SKM-1 (cell line): ENCODE data around the gene MAFG.
"Not testable (repeated sequence)": the region's sequence is repeated elsewhere in the genome, so short reads cannot be mapped to it uniquely, and the experiment has no call there.

Experiments used
- DNase-seq: peaks from one replicate; lab custom pipeline; 2025; ENCODE audit not compliant: unreplicated experiment; lab: John Stamatoyannopoulos, UW

MAFG gene

GRCh38 chr17:81923302-81924260 is 4.0 kb downstream of the MAFG start:
- DNase-seq, result peak; percentile 86

DNA sequence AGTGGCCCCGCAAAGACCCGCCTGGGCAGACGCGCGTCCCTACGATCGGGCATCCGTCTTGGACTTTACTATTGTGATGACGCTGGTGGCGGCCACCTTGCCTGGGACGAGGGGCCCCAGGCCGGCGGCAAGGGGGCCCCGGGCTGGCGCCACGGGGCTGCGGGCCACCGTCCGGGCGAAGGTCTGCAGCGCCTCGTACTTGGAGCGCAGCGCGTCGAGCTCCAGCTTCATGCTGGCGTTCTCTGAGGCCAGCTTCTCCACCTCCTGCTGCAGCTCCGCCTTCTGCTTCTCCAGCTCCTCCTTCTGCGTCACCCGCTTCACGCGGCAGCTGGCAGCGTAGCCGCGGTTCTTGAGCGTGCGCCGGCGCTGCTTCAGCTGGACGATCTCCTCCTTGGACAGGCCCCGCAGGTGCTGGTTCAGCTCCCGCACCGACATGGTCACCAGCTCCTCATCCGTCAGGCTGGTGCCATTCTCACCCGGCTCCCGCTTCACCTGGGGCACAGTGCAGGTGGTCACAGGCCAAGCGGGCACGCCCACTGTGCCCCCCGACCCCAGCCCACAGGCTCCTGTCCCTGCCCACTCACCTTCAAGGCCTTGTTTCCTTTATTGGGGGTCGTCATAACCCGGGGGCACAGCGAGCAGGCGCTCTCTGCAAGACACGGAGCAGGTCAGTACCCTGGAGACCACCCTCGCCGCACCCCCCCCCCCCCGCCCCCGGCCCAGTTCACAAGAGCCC is 4.8 kb downstream of the MAFG start:
- DNase-seq, result no peak

GRCh38 chr17:81921996-81922565 is 5.5 kb downstream of the MAFG start:
- DNase-seq, result no peak

DNA sequence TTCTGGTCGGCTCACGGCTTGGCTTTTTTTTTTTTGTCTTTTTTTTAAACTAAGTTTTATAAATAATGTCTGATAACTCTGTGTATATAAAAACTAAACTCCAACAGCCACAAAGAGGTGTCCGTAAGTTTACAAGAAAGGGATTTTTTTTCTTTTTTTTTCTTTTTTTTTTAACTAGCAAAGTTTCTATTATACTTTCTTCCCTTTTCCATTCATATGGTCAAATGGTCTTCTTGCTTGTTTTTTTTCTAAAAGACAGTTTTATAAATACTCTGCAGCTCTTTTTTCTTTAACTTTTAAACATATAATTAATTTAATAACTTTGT is 6.0 kb downstream of the MAFG start:
- no peak for DNase-seq

GRCh38 chr17:81920612-81921536 is 6.7 kb downstream of the MAFG start:
- no peak for DNase-seq

DNA sequence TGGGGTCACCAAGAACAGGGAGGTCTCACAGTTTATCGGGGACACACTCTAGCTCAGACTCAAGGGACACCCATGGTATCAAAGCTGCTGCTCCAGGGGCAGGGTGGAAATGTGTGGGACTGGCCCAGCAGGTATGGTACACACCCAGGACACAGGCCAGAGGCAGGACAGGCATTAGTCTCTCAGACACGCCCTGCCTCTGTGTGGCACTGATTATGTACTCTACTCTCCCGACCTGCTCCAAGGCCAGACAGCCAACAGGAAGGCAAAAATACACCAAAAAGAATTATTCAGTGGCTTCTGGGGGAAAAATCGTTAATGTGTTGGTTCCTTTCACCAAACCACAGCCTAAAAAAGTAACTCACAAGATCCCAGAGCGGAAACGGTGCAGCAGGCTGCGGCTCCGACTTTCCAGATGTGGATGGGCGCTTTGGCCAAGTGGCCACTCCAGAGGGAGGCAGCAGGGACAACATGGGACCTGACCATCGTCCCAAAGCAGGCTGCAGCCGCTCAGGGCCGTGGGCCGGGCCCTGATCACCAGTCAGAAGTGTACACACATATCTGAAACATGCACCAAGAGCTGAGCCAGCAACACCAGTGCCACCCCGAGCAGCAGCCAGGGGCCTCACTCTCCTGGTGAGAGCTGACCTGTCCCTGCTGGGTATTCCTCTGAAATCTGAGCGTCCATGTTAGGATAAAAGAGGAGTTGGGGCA is 8.5 kb downstream of the MAFG start:
- DNase-seq, result no peak

GRCh38 chr17:81918333-81918669 is 9.2 kb downstream of the MAFG start:
- not testable (repeated sequence) for DNase-seq

- peak; percentile 55 for DNase-seq
Measured at GRCh38 chr17:81917565-81918332, 9.8 kb downstream of the MAFG start, which contains the start of gene SIRT7. Gene SIRT7 (minus strand): TSS chr17:81918176. CDS start chr17:81918131, 45 bp downstream.

GRCh38 chr17:81916234-81917001 is 11.1 kb downstream of the MAFG start:
- DNase-seq, result no peak

DNA sequence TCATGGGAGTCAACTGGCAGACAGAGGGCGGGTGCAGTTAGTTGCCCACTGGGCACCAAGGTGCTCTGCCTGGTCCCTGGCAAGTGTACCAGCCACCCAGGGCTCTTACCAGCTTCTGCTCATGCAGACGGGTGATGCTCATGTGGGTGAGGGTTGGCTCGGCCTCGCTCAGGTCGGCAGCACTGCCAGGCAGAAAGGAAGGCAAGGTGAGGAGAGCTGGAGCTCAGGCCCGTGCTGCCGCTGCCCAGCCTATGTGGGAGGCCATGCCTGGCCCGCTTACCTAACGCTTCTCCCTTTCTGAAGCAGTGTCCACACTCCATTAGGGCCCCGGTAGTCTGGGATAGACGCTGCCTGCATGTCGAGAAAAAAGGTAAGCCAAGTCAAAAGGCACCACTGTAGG is 12.2 kb downstream of the MAFG start:
- no peak for DNase-seq

GRCh38 chr17:81914103-81914850 is 13.3 kb downstream of the MAFG start:
- no peak for DNase-seq

DNA sequence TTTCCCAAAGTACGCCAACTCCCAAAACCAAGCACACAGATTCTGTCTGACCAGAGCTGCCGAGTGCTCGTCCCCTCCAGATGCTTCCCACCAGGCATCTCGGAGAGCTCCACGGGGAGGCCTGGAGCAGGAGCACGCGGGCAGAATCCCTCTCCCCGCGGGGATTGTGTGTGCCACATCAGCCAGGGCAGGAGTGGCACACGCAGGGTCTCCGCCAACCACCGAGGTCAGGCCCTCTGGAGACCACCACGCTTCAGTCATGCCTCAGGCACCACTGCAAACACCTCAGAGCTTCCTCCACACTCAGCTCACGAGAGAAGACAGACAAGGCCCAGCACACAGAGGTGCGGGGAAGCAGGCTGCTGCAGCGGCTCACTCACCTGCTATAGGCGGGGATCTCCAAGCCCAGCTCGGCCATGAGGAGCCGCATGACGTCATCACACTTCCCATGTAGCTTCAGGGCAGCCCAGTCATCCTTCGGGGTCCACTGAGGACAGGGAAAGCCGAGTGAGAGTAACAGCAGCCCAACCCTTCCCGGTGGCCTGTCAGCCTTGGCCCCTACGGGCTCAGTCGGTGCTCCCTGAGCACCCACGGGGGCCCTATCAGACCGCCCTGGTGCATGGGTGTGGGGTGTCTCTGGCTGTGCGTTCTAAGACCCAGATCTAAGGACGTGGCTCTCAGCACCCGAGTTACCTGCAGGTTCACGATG is 14.0 kb downstream of the MAFG start:
- no peak for DNase-seq

DNA sequence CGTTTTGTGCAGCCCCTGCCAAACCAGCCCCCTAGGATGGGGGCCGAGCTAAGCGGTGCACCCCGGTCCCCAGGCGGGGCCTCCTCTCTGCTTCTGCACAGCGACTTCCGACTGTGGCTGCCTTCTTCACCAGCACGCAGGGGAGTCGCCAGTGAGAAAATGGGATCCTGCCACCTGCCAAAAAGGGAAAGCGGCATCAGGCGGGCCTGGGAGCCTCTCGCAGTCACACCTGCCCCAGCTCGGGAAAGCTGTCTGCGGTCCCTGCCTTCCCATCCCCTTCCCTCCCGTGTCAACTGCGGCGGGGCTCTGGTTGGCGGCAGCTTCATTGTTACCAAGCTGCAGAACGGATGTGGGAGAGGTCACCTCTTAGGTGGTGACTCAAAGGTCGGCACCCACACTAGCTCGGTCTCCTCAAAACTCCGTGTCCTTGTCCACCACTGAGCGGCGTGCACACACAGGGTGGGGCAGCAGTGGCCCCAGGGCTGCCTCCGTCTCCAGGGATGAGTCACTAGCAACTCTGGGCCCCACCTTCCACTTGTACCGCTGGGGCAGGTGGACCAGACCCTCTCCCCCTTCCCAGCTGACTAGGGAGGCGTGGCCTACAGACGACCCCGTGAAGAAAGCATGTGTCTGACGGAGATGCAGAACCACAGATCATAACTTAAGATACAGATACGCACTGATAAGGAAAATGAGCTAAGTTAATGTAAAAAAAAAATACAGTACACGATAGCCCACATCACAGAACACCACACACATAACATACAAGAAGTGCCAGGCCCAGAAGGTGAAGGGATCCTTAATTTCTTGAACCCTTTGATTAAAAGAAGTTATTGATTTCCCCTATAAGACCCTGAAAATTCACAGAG is 14.9 kb downstream of the MAFG start:
- DNase-seq, result no peak

DNA sequence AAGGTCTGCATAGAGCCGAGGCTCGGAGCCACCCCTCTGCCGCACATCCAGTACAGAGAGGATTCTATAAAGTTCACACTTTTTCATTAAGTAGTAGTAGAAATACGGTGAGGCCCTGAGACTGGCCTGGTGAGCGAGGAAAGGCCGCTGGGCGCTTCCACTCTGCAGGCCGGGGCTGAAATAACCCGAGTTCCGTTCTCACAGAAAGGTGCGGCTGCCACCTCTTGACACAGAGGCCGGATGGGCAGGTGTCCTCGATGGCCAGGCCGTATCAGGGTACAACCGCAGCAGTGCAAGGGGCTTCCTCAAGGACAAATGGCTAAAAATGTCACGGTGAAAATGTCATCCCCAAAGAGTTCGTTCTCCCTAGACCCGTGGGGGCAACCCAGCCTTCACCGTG is 15.6 kb downstream of the MAFG start:
- no peak for DNase-seq

DNA sequence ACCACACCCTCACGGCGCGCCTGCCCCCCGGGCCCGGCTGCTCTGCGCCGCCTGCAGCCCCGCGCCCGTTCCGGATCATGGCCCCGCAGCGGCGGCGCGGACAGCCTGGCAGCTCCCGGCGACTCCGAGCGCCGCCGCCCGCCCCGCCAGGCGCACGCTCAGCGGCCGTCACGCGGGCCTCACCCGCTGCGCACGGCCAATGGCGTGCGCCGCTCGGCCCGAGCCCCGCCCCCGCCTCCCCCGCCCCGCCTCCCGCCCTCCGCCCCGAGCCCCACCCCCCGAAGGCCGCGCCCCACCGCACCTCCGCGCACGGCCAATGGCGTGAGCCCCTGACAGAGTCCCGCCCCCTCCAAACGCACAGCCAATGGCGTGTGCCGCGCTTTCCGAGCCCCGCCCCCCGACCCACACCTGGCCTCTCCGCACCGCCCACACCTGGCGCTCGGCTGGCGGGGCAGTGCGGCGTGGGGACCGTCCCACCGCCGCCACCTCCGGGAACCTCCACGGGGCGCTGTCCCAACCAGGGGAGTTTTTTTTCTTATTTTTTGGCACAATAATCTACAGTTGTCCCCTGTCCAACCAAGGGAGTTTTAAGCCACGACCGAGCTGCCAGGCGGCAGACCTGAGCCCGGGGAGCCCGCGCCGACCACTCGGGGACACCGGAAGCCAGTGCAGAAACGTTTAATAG is 16.1 kb downstream of the MAFG start, which contains the start of gene PCYT2:
TSS of gene PCYT2 (minus strand) at position 123 of the 685 bp plus-strand sequence. CDS start at position 79, 44 bp downstream.
- peak; percentile 63 for DNase-seq

DNA sequence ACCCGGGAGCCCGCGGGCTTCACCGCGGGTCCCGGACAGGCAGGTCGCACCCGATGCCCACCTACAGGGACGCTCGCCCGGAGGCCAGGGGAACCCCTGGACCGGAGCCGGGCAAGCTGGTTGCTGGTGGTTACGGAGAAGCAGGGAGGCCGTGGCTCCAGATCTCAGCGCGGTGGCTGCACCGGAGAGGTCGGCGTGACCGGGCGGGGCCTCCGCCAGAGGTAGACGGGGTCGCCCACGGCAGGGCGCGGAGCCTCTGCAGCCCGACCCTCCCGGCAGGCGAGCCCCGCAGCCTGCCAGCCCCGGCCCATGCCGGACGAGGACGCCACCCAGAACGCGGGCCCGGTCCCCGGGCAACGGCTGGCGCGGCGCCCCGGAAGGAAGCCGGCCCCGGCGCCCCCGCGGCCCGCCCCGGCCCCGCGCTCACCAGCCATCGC is 16.7 kb downstream of the MAFG start:
- DNase-seq, result no peak
